ENCODE results near the gene CRBN. TPM values are rescaled to one million over a fixed set of nuclear protein-coding genes. Genes with fewer than 3 reads are reported as not detected.

The CRBN gene
- total RNA-seq = 20.4 TPM

GRCh38 chr3:3179407-3180094 is at the start of gene CRBN:
TSS of gene CRBN (minus strand) at chr3:3179691. CDS start at chr3:3179687, 4 bp downstream.
- ATAC-seq = peak; percentile 100
- peak; percentile 93 for DNase-seq (ENCODE audit: low spot score)

- DNase-seq (ENCODE audit: low spot score) (no peak), ATAC-seq (no peak)
Observed at GRCh38 chr3:3227640-3228039, 48.1 kb upstream of the CRBN start.

GRCh38 chr3:3221528-3221927 is 42.0 kb upstream of the CRBN start:
- no peak for ATAC-seq

GRCh38 chr3:3216401-3216800 is 36.9 kb upstream of the CRBN start:
- DNase-seq (ENCODE audit: low spot score) (no peak), ATAC-seq (no peak)

More at GRCh38 chr3:3221528-3221927, 42.0 kb upstream of the CRBN start:
- DNase-seq (ENCODE audit: low spot score) = no peak

- DNase-seq (ENCODE audit: low spot score) (no peak), ATAC-seq (no peak)
Observed at GRCh38 chr3:3212781-3213440, 33.4 kb upstream of the CRBN start.

GRCh38 chr3:3209714-3210113 is 30.2 kb upstream of the CRBN start:
- DNase-seq (ENCODE audit: low spot score) = no peak
- no peak for ATAC-seq

- ATAC-seq = no peak
- no peak for DNase-seq (ENCODE audit: low spot score)
Observed at GRCh38 chr3:3209057-3209456, 29.6 kb upstream of the CRBN start.

GRCh38 chr3:3201611-3202010 is 22.1 kb upstream of the CRBN start:
- ATAC-seq (no peak), DNase-seq (ENCODE audit: low spot score) (no peak)

- DNase-seq (ENCODE audit: low spot score) (no peak), ATAC-seq (peak; percentile 94)
Observed at GRCh38 chr3:3200632-3201212, 21.2 kb upstream of the CRBN start.

- no peak for ATAC-seq
- DNase-seq (ENCODE audit: low spot score) = no peak
Observed at GRCh38 chr3:3199306-3199705, 19.8 kb upstream of the CRBN start.

GRCh38 chr3:3196148-3196861 is 16.8 kb upstream of the CRBN start:
- DNase-seq (ENCODE audit: low spot score) = no peak
- ATAC-seq = peak; percentile 58

- DNase-seq (ENCODE audit: low spot score) = no peak
- ATAC-seq = no peak
Observed at GRCh38 chr3:3194861-3195260, 15.4 kb upstream of the CRBN start.

GRCh38 chr3:3192286-3192675 is 12.8 kb upstream of the CRBN start:
- ATAC-seq (no peak), DNase-seq (ENCODE audit: low spot score) (no peak)

GRCh38 chr3:3191675-3192285 is 12.3 kb upstream of the CRBN start:
- no peak for ATAC-seq
- no peak for DNase-seq (ENCODE audit: low spot score)

GRCh38 chr3:3189961-3190360 is 10.5 kb upstream of the CRBN start:
- ATAC-seq = no peak
- no peak for DNase-seq (ENCODE audit: low spot score)

- ATAC-seq = peak; percentile 30
Observed at GRCh38 chr3:3189102-3189727, 9.7 kb upstream of the CRBN start.

GRCh38 chr3:3184876-3185275 is 5.4 kb upstream of the CRBN start:
- DNase-seq (ENCODE audit: low spot score) (no peak), ATAC-seq (no peak)

More at GRCh38 chr3:3189102-3189727, 9.7 kb upstream of the CRBN start:
- DNase-seq (ENCODE audit: low spot score) = no peak

GRCh38 chr3:3180456-3180855 is 965 bp upstream of the CRBN start:
- DNase-seq (ENCODE audit: low spot score) = no peak
- ATAC-seq = no peak

GRCh38 chr3:3178498-3179328 is 778 bp downstream of the CRBN start:
- ATAC-seq (no peak), DNase-seq (ENCODE audit: low spot score) (no peak)
